ENCODE data around the gene CLCN4.

- TF ChIP-seq CTCF (conservative IDR thresholded peaks at IDR 0.05): no peak
- no peak for TF ChIP-seq EZH2 (IDR thresholded peaks at IDR 0.05; ENCODE audit: low read depth)
Measured at GRCh38 chrX:10174810-10175209, 18.0 kb downstream of the CLCN4 start.
